Fibroblast of lung (primary cell): Measurements from ENCODE around the gene NEURL1. TPM values are rescaled to one million over a fixed set of nuclear protein-coding genes. Genes with fewer than 3 reads are reported as not detected.
"Not testable (repeated sequence)": the region's sequence is repeated elsewhere in the genome, so short reads cannot be mapped to it uniquely, and the experiment has no call there.

Source experiments
- DNase-seq, 2 donors: peaks; one replicate each; pipeline versions ENCODE4 v3.0.0 to v3.0.0-alpha.2; 2010; ENCODE audit warnings: low read depth in 2 of 2
- H2AFZ ChIP-seq: 2 replicates; pipeline ENCODE4 v1.5.1; 2012; ENCODE audit warnings: low read length, control low read depth, inconsistent platforms
- H3K27ac ChIP-seq: 2 replicates; pipeline ENCODE4 v1.5.1; 2011; ENCODE audit warnings: low read length, control low read depth; ENCODE audit not compliant: insufficient read depth
- H3K27me3 ChIP-seq: 2 replicates; pipeline ENCODE4 v1.5.1; 2011; ENCODE audit warnings: mild to moderate bottlenecking, low read length; ENCODE audit not compliant: control insufficient read depth, insufficient read depth
- H3K36me3 ChIP-seq: 2 replicates; pipeline ENCODE4 v1.5.1; 2011; ENCODE audit warnings: low read length; ENCODE audit not compliant: control insufficient read depth, insufficient read depth
- H3K4me1 ChIP-seq: 2 replicates; pipeline ENCODE4 v1.5.1; 2011; ENCODE audit warnings: low read length; ENCODE audit not compliant: control insufficient read depth, insufficient read depth; ENCODE audit errors: extremely low read depth
- H3K4me2 ChIP-seq: 2 replicates; pipeline ENCODE4 v1.5.1; 2011; ENCODE audit warnings: low read length, control low read depth; ENCODE audit not compliant: insufficient read depth; ENCODE audit errors: extremely low read depth
- H3K4me3 ChIP-seq, 4 experiments: fragments of 200-600 bp in 1 of 4; sonication (generic) in 1 of 4; replicated peaks in 1 of 4; 2 replicates each; pipeline ENCODE4 v1.5.1; 2011 to 2016; ENCODE audit warnings: low read length in 4 of 4, low read depth in 3 of 4, mild to moderate bottlenecking in 3 of 4, control low read depth in 2 of 4, inconsistent platforms in 1 of 4, mixed read lengths in 1 of 4; ENCODE audit not compliant: insufficient read depth in 1 of 4; ENCODE audit errors: control extremely low read depth in 1 of 4
- H3K79me2 ChIP-seq: 2 replicates; pipeline ENCODE4 v1.5.1; 2012; ENCODE audit warnings: mild to moderate bottlenecking, low read length, inconsistent platforms; ENCODE audit not compliant: control insufficient read depth, insufficient read depth
- H3K9ac ChIP-seq: 2 replicates; pipeline ENCODE4 v1.5.1; 2011; ENCODE audit warnings: mild to moderate bottlenecking, low read length, control low read depth; ENCODE audit not compliant: insufficient read depth
- H3K9me3 ChIP-seq: 2 replicates; pipeline ENCODE4 v1.5.1; 2012; ENCODE audit warnings: low read depth, low read length; ENCODE audit not compliant: control insufficient read depth, insufficient read depth
- H4K20me1 ChIP-seq: 2 replicates; pipeline ENCODE4 v1.5.1; 2011; ENCODE audit warnings: low read length; ENCODE audit not compliant: control insufficient read depth, insufficient read depth; ENCODE audit errors: extremely low read depth
- EZH2 ChIP-seq: IDR thresholded peaks from 2 replicates; pipeline ENCODE4 v1.5.1; 2012; ENCODE audit warnings: low read length, control low read depth, mild to moderate bottlenecking; ENCODE audit errors: missing control alignments
- polyA plus RNA-seq, 2 donors: library from polyadenylated mRNA; depleted of rRNA in 1 of 2; stranded (reverse) in 1 of 2; unstranded in 1 of 2; fragments of >200 nt; gene quantifications; 2 replicates each; pipeline ENCODE4 v1.2.1, GENCODE V29; 2011 to 2012; ENCODE audit warnings: missing spikeins in 1 of 2
- total RNA-seq: library from RNA; depleted of rRNA; stranded (reverse); fragments of >200 nt; gene quantifications from 2 replicates; pipeline ENCODE4 v1.2.1, GENCODE V29; 2014
- TF ChIP-seq, protein P1 (sequence below), 2 donors: IDR thresholded peaks in 1 of 2; conservative IDR thresholded peaks in 1 of 2; 1 replicate in 1 of 2; 2 replicates in 1 of 2; pipeline ENCODE4 v1.5.1; 2011 to 2012; ENCODE audit warnings: low read length in 2 of 2, control low read depth in 1 of 2, inconsistent platforms in 1 of 2, low read depth in 1 of 2, mild to moderate bottlenecking in 1 of 2

NEURL1 gene
- total and polyA plus RNA-seq, 2 donors (not counting 1 experiment from before 2014, with no cell fraction given), result 0.12 TPM; not detected in 1

- Histone ChIP-seq H2AFZ (no peak overlapping the region), H3K27me3 (peaks cover 39% of the 10 kb centered on the region), H3K9ac (no peak overlapping the region), H3K4me1 (no peaks in the 10 kb centered on the region), H3K4me2 (no peak overlapping the region), H3K36me3 (no peaks in the 10 kb centered on the region), H4K20me1 (no peaks in the 10 kb centered on the region), H3K4me3 (no peak overlapping the region), H3K27ac (no peak overlapping the region), H3K79me2 (no peaks in the 10 kb centered on the region), H3K9me3 (no peaks in the 10 kb centered on the region)
- no peak for DNase-seq
- TF ChIP-seq, protein P1, sequence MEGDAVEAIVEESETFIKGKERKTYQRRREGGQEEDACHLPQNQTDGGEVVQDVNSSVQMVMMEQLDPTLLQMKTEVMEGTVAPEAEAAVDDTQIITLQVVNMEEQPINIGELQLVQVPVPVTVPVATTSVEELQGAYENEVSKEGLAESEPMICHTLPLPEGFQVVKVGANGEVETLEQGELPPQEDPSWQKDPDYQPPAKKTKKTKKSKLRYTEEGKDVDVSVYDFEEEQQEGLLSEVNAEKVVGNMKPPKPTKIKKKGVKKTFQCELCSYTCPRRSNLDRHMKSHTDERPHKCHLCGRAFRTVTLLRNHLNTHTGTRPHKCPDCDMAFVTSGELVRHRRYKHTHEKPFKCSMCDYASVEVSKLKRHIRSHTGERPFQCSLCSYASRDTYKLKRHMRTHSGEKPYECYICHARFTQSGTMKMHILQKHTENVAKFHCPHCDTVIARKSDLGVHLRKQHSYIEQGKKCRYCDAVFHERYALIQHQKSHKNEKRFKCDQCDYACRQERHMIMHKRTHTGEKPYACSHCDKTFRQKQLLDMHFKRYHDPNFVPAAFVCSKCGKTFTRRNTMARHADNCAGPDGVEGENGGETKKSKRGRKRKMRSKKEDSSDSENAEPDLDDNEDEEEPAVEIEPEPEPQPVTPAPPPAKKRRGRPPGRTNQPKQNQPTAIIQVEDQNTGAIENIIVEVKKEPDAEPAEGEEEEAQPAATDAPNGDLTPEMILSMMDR (conservative IDR thresholded peaks at IDR 0.05 in 1 of 2, IDR thresholded peaks at IDR 0.05 in 1 of 2; ENCODE audit: low read depth in 1 of 2, low read length in 2 of 2), result no peak
- no peak for TF ChIP-seq EZH2
These were observed 7.7 kb downstream of the NEURL1 start for GRCh38 chr10:103501186-103501585.

- no peak for DNase-seq
- Histone ChIP-seq H3K27me3 (peaks cover 32% of the 10 kb centered on the region), H3K79me2 (no peaks in the 10 kb centered on the region), H2AFZ (no peak overlapping the region), H3K4me1 (no peaks in the 10 kb centered on the region), H4K20me1 (no peaks in the 10 kb centered on the region), H3K9me3 (no peaks in the 10 kb centered on the region), H3K27ac (no peak overlapping the region), H3K9ac (no peak overlapping the region), H3K4me3 (no peak overlapping the region), H3K36me3 (no peaks in the 10 kb centered on the region), H3K4me2 (no peak overlapping the region)
- TF ChIP-seq, protein P1 (conservative IDR thresholded peaks at IDR 0.05 in 1 of 2, IDR thresholded peaks at IDR 0.05 in 1 of 2; ENCODE audit: low read depth in 1 of 2, low read length in 2 of 2), result no peak
- TF ChIP-seq EZH2, result no peak
These were observed 9.6 kb downstream of the NEURL1 start for GRCh38 chr10:103502849-103503660.

GRCh38 chr10:103503777-103504176 is 10.3 kb downstream of the NEURL1 start:
- H3K79me2 ChIP-seq, H3K27ac ChIP-seq, H4K20me1 ChIP-seq, H3K4me2 ChIP-seq, H3K4me3 ChIP-seq, H3K4me1 ChIP-seq, DNase-seq, H3K9me3 ChIP-seq, H3K36me3 ChIP-seq, H3K9ac ChIP-seq, H2AFZ ChIP-seq: not testable (repeated sequence)
- H3K27me3 ChIP-seq, result peaks cover 35% of the 10 kb centered on the region
